ENCODE data around the gene DTL.

- TF ChIP-seq EZH2phosphoT487 (conservative IDR thresholded peaks at IDR 0.05; ENCODE audit: low read length) (no peak), CTCF (IDR thresholded peaks at IDR 0.05; ENCODE audit: insufficient read depth, low read length, poor library complexity, severe bottlenecking) (no peak)
These were observed 83.9 kb downstream of the DTL start for GRCh38 chr1:212119397-212119837.

All from SU-DHL-6 (cell line).